Activated CD4-positive, alpha-beta memory T cell treated with anti-CD3 and anti-CD28 coated beads for 36 hours (primary cell): ENCODE results near the gene CCDC74A. TPM values are rescaled to one million over a fixed set of nuclear protein-coding genes. Genes with fewer than 3 reads are reported as not detected.
"Not testable (repeated sequence)": the region's sequence is repeated elsewhere in the genome, so short reads cannot be mapped to it uniquely, and the experiment has no call there.

Experiments
- CTCF ChIA-PET: fragments of 350-600 bp; sonication (Branson Sonifier 250); formaldehyde crosslinking; loops from one replicate; lab custom pipeline; 2021; ENCODE audit warnings: antibody characterized with exemption, inconsistent platforms; lab: Charles Lee
- POLR2A ChIA-PET: fragments of 350-600 bp; sonication (Branson Sonifier 250); formaldehyde crosslinking; loops from one replicate; lab custom pipeline; 2021; ENCODE audit warnings: antibody characterized with exemption; lab: Charles Lee
- DNase-seq: peaks from one replicate; pipeline ENCODE4 v3.0.0-alpha.2; 2020
- H3K27ac Mint-ChIP-seq: one replicate; pipeline ENCODE4 v1.8.0; 2021; ENCODE audit warnings: mixed read lengths
- H3K27me3 Mint-ChIP-seq: one replicate; pipeline ENCODE4 v1.8.0; 2021; ENCODE audit warnings: mixed read lengths
- H3K36me3 Mint-ChIP-seq: one replicate; pipeline ENCODE4 v1.8.0; 2021; ENCODE audit warnings: mixed read lengths
- H3K4me1 Mint-ChIP-seq: one replicate; pipeline ENCODE4 v1.8.0; 2021; ENCODE audit warnings: low read depth, mixed read lengths
- H3K4me3 Mint-ChIP-seq: one replicate; pipeline ENCODE4 v1.8.0; 2021; ENCODE audit warnings: mild to moderate bottlenecking, mixed read lengths
- H3K9me3 Mint-ChIP-seq: one replicate; pipeline ENCODE4 v1.8.0; 2021; ENCODE audit warnings: mixed read lengths
- intact Hi-C: fragments of 100-400 bp; cut with micrococcal nuclease; formaldehyde crosslinking; loops from one replicate; pipeline ENCODE4 v1.15.1; 2023
- microRNA-seq: library from miRNA; unstranded; fragments of <30 nt; microRNA quantifications from one replicate; pipeline ENCODE4 v1.2.0, GENCODE V29; 2022; ENCODE audit warnings: borderline number of aligned reads, borderline microRNAs expressed, borderline replicate concordance
- total RNA-seq, 2 experiments: library from RNA; stranded (reverse); gene quantifications; one replicate each; pipeline ENCODE4 v1.2.3, GENCODE V29; 2021

The CCDC74A gene
- total RNA-seq, 2 experiments from 2014 or later = 5.5 to 7.0 TPM

DNA sequence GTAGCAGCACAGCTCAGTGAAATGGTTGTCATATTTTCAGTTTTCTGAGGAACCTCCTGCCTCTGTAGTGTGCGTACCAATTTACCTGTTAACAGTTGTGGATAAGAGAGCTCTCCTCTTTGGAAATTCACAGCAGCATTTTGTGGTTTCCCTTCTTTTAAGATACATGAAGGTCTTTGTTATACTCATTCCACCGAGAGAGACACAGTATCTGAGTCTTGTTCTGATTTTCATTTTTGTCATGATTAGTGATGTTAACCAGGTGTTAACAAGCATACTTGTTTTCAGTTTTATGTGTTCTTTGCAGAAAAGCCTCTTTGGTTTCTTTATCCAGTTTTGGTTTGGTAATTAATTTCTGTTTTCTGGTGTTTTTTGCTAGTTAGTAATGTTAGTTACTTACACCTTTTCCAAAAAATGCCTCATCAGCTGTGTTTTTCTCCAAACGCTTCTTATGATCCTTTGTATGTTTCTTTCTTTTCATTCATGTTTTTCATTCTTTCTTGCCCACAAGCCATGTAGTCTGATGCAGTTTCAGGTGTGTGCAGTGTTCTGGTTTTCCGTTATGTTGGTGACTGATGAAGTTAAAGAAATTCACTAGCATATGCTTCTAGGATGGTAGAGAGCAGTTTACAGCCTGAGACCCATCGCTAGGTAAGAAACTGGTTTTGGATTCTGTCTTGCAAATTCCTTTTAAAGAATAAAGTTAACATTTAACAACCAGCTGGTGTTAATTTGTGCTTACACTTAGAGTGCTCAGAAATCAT, 30.1 kb downstream of the CCDC74A start:
- Mint-ChIP-seq H3K27me3 (peaks cover 33% of the 10 kb centered on the region), H3K9me3 (no peaks in the 10 kb centered on the region), H3K36me3 (no peaks in the 10 kb centered on the region), H3K4me3 (no peak overlapping the region), H3K27ac (no peak overlapping the region), H3K4me1 (no peaks in the 10 kb centered on the region)
- intact Hi-C loops = no loop called here
- POLR2A ChIA-PET = no interaction called here
- DNase-seq = no peak
- CTCF ChIA-PET = no interaction called here

DNA sequence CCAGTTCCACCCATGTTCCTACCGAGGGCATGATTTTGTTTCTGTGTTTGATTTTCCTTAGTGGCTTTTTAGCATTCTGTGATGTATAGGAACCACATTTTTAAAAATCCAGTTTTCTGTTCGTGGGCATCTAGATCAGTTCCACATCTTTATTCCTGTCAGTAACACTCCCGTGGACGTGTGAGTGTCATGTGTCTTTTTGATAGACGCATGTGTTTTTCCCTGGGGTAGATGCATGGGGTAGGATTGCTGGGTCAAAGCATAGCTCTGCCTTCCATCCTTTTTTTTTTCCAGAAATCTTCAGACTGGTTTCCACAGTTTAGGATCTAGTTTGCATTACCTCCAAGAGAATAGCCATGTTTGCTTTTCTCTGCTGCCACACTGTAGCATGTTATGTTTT, 38.7 kb downstream of the CCDC74A start:
- no peaks in the 10 kb centered on the region for H3K36me3 Mint-ChIP-seq
- intact Hi-C loops = no loop called here
- CTCF ChIA-PET = no interaction called here
- DNase-seq = no peak
- H3K27me3 Mint-ChIP-seq = peaks cover 39% of the 10 kb centered on the region
- H3K9me3 Mint-ChIP-seq = no peaks in the 10 kb centered on the region
- H3K4me1 Mint-ChIP-seq = no peaks in the 10 kb centered on the region
- no peak overlapping the region for H3K27ac Mint-ChIP-seq
- POLR2A ChIA-PET = no interaction called here
- no peak overlapping the region for H3K4me3 Mint-ChIP-seq

DNA sequence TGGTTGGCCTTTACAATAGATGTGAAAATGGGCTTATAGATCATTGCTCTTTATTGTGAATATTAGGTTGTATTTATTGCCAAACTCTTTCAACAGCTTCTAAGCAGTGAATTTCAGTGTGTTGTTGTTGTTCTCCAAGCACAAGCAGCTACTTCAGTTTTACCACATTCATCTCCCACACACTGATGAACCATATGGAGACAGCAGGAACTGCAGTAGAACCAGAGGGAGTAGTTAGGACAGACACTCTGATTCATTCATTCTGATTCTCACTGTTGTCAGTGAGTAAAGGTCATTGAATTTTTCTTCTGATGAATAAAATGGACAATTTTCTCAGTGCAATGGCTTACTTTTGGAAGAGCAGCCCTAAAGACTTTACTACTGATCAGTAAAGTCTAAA, 40.2 kb downstream of the CCDC74A start:
- H3K9me3 Mint-ChIP-seq = no peaks in the 10 kb centered on the region
- peaks cover 39% of the 10 kb centered on the region for H3K27me3 Mint-ChIP-seq
- POLR2A ChIA-PET = no interaction called here
- intact Hi-C loops = no loop called here
- H3K4me3 Mint-ChIP-seq = no peak overlapping the region
- no peak for DNase-seq
- H3K27ac Mint-ChIP-seq = no peak overlapping the region
- CTCF ChIA-PET = no interaction called here
- H3K36me3 Mint-ChIP-seq = no peaks in the 10 kb centered on the region
- no peaks in the 10 kb centered on the region for H3K4me1 Mint-ChIP-seq

DNA sequence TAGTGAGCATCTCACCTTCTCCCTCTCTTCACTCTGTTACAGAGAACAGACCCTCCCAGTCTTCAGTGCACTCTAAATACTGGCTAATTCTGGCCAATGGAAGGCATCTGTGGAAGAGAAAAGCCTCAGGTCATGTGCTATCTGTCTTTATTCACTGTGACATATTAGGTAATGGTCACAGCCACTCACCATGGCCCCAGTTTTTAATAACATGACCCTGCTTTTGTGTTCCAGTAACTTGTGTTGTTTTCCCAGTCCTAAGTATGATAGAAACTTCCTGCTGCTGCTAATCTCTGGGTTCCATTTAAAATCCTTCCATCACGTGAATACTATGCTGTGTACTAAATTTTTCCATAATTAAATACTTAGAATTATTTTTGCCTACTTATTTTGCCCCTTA, 40.7 kb downstream of the CCDC74A start:
- H3K4me3 Mint-ChIP-seq, H3K9me3 Mint-ChIP-seq, H3K36me3 Mint-ChIP-seq, CTCF ChIA-PET, POLR2A ChIA-PET, DNase-seq, H3K4me1 Mint-ChIP-seq, intact Hi-C loops, H3K27ac Mint-ChIP-seq: not testable (repeated sequence)
- peaks cover 41% of the 10 kb centered on the region for H3K27me3 Mint-ChIP-seq

DNA sequence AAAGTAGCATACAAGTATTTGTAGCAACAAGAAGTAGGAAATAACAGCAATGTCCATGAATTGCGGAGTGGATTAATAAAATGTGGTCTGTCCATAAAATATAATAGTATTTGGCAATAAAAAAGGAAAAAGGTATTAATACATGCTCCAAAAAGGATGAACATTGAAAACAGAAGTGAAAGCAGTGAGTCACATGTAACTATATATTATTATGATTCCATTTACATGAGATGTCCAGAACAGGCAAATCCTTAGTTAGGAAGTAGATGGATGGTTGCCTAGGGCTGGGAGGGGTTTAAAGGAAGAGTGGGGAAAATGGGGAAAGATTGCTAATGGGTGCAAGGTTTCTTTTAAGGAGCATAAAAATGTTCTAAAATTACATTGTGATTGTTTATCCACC, 44.5 kb downstream of the CCDC74A start:
- no peak for DNase-seq
- no peaks in the 10 kb centered on the region for H3K9me3 Mint-ChIP-seq
- H3K27me3 Mint-ChIP-seq = peaks cover 24% of the 10 kb centered on the region
- CTCF ChIA-PET = no interaction called here
- intact Hi-C loops = no loop called here
- POLR2A ChIA-PET = no interaction called here
- no peak overlapping the region for H3K27ac Mint-ChIP-seq
- no peaks in the 10 kb centered on the region for H3K4me1 Mint-ChIP-seq
- H3K4me3 Mint-ChIP-seq = no peak overlapping the region
- no peaks in the 10 kb centered on the region for H3K36me3 Mint-ChIP-seq

DNA sequence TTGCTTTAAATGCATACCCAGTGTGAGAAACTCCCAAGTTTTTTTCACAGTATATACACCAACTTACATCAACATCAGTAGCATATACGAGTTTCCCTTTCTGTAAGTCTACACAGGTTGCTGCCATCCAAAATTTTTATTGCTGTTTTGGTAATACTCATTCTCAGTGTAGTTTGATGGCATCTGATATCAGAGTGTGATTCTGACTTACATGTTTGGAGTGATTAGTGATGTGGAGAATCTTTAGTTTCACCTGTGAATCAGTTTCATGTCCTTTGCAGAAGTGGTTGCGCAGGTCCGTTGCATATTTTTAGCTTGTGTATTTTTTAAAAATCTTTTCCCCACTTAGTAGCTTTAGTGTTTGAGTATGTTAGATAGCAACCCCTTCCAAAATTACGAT, 50.1 kb downstream of the CCDC74A start:
- Mint-ChIP-seq H3K4me3 (no peak overlapping the region), H3K27ac (no peak overlapping the region), H3K36me3 (no peaks in the 10 kb centered on the region), H3K4me1 (no peaks in the 10 kb centered on the region), H3K27me3 (peaks cover 32% of the 10 kb centered on the region), H3K9me3 (no peaks in the 10 kb centered on the region)
- intact Hi-C loops = no loop called here
- POLR2A ChIA-PET = no interaction called here
- CTCF ChIA-PET = no interaction called here
- no peak for DNase-seq

DNA sequence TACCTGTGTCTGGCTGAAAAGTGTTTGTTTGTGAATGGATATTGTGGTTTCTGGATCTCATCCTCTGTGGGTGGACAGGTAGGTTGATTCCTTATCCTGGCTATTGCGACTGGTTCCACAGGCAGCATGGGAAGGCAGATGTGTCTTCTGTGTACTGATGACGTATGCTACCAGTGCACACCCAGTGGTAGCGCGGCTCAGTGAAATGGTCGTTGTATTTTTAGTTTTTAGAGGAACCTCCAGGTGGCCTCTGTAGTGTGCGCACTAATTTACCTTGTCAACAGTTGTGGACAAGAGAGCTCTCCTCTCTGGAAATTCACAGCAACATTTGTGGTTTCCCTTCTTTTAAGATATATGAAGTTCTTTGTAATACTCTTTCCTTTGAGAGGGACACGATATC, 52.5 kb downstream of the CCDC74A start:
- CTCF ChIA-PET = no interaction called here

More for the DNA sequence above, 52.5 kb downstream of the CCDC74A start:
- Mint-ChIP-seq H3K27ac (no peak overlapping the region), H3K27me3 (peaks cover 42% of the 10 kb centered on the region), H3K9me3 (no peaks in the 10 kb centered on the region), H3K4me3 (no peak overlapping the region), H3K4me1 (no peaks in the 10 kb centered on the region), H3K36me3 (no peaks in the 10 kb centered on the region)
- DNase-seq = no peak
- intact Hi-C loops = no loop called here
- POLR2A ChIA-PET = no interaction called here

Small RNAs within 50 kb of the gene (microRNA-seq; reads per million reads assigned to microRNA genes)
- gene MIR4784 = not detected

Other genes starting within 250 kb of the CCDC74A start
- gene RAB6D, start 163.7 kb upstream of the CCDC74A start, total RNA-seq = not detected
- not detected for gene TUBA3D, start 51.8 kb upstream of the CCDC74A start, total RNA-seq
- gene MZT2A, start 35.5 kb upstream of the CCDC74A start, total RNA-seq = 100 to 1,000 TPM; 197 to 208 TPM